Testis (tissue), 2 donors: ENCODE data around the gene ZNF174.

ENCODE experiments used
- CTCF ChIP-seq, 3 experiments: fragments of 450-650 bp in 2 of 3; fragments of 200-600 bp in 1 of 3; sonication (generic) in 1 of 3; IDR thresholded peaks; one replicate each; pipeline ENCODE4 v1.5.1; 2016 to 2019; ENCODE audit warnings: antibody characterized with exemption in 3 of 3, mild to moderate bottlenecking in 2 of 3, moderate library complexity in 1 of 3
- POLR2A ChIP-seq: fragments of 450-650 bp; IDR thresholded peaks from one replicate; pipeline ENCODE4 v1.6.1; 2017; ENCODE audit warnings: antibody characterized with exemption, mild to moderate bottlenecking, moderate library complexity

- TF ChIP-seq CTCF (IDR thresholded peaks at IDR 0.05) (no peak), POLR2A (no peak)
Observed at GRCh38 chr16:3443108-3444031, 42.4 kb downstream of the ZNF174 start, which contains the start of the genes NAA60 and ZNF597.
